GM12872 (cell line): Measurements from ENCODE around the gene TPD52L1.

Source experiments
- TF ChIP-seq, protein P1 (sequence below): IDR thresholded peaks from 3 replicates; pipeline ENCODE4 v1.5.1; 2011; ENCODE audit warnings: low read depth, mild to moderate bottlenecking, low read length, moderate library complexity; ENCODE audit not compliant: insufficient read depth

The TPD52L1 gene, protein sequence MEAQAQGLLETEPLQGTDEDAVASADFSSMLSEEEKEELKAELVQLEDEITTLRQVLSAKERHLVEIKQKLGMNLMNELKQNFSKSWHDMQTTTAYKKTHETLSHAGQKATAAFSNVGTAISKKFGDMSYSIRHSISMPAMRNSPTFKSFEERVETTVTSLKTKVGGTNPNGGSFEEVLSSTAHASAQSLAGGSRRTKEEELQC

DNA sequence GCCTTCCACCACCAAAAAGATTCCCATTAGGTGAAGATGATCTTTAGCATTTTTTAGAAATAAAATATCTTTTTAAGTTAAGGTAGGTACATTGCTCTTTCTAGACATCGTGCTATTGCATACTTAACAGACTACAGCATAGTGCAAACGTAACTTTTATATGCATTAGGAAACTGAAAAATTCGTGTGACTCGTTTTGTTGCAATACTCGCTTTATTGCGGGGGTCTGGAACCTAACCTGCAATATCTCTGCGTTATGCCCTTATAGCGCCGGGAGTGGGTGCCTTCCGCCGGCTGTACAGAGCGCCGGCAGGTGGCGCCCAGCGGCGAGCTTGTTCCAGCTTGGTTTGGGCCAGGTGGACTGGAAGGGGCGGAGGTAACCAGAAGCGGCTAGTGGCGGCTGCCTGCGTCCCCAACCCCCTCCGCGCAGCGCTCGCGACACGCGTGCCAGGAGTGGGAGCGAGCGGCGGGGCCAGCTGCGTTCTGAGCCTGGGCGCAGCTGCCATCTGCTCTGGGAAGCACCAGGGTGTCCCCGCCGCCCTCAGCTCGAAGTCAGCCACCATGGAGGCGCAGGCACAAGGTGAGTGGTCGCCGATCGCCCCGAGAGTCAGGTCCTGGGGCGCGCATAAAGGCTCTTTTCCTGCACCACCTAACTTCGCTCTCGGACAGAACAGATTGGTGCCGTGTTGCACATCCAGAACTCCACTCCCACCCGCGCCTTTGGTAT, at the start of gene TPD52L1:
TPD52L1 (plus strand) TSS at position 383 of the 727 bp plus-strand sequence; CDS start at position 562, 179 bp downstream.
- TF ChIP-seq, protein P1, sequence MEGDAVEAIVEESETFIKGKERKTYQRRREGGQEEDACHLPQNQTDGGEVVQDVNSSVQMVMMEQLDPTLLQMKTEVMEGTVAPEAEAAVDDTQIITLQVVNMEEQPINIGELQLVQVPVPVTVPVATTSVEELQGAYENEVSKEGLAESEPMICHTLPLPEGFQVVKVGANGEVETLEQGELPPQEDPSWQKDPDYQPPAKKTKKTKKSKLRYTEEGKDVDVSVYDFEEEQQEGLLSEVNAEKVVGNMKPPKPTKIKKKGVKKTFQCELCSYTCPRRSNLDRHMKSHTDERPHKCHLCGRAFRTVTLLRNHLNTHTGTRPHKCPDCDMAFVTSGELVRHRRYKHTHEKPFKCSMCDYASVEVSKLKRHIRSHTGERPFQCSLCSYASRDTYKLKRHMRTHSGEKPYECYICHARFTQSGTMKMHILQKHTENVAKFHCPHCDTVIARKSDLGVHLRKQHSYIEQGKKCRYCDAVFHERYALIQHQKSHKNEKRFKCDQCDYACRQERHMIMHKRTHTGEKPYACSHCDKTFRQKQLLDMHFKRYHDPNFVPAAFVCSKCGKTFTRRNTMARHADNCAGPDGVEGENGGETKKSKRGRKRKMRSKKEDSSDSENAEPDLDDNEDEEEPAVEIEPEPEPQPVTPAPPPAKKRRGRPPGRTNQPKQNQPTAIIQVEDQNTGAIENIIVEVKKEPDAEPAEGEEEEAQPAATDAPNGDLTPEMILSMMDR, result peak; percentile 90

DNA sequence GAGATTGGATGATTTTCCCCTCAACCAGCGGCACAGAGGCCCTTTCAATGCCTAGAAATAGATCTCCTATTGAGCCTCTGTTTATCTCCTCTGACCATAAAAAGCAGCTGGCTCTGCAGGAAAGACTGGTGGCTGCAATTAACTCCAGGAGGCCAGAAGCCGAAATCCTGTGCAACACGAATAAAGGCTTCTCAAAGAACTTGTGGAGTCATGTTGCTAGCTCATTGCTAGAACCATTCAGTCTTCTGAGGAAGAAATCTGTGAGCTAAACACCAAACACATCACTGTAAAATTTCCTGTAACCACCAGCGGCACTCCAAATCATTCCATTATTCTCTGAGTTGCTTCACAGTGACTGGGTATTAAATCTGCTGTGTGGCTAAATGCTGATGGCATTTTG, 49.1 kb upstream of the TPD52L1 start:
- TF ChIP-seq, protein P1, result no peak

DNA sequence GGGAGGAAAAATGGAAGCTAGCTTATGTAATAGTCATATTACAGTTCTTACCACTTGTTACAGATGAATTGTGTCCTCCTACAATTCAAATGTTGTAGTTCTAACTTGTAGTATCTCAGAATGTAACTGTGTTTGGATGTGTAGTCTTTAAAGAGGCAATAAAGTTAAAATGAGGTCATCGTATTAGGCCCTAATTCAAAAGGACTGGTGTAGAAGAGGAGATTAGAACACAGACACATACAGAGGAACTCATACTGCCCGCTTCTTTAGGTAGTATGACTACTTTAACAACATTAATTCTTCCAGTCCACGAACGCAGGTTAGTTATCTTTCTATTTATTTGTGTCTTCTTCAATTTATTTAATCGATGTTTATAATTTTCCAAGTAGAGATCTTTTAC, 46.5 kb upstream of the TPD52L1 start:
- TF ChIP-seq, protein P1, result no peak

DNA sequence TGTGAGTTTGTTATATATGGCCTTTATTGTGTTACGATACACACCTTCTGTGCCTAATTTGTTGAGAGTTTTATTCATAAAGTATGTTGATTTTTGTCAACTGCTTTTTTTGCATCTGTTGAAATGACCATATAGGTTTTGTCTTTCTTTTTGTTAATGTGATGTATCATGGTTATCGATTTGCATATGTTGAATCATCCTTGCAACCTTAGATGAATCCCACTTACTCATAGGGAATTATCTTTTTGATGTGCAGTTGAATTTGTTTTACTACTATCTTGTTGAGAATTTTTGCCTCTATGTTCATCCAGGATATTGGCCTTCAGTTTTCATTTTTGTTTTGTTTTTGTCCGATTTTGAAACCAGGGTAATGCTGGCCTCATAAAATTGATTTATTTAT, 45.7 kb upstream of the TPD52L1 start:
- TF ChIP-seq, protein P1, result no peak

DNA sequence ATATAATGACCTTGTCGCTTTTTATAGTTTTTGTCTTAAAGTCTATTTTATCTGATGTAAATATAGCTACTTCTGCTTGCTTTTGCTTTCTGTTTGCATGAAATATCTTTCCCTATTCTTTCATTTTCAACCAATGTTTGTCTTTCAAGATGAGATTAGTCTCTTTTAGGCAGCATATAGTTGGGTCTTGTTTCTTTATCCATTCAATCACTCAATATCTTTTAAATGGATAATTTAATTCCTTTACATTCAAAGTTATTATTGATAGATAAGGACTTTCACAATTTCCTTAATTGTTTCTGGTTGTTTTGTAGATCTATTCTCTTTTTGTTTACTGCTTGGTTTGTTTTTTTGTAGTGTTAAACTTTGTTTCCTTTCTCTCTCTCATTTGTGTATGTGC, 43.5 kb upstream of the TPD52L1 start:
- TF ChIP-seq, protein P1, result no peak

DNA sequence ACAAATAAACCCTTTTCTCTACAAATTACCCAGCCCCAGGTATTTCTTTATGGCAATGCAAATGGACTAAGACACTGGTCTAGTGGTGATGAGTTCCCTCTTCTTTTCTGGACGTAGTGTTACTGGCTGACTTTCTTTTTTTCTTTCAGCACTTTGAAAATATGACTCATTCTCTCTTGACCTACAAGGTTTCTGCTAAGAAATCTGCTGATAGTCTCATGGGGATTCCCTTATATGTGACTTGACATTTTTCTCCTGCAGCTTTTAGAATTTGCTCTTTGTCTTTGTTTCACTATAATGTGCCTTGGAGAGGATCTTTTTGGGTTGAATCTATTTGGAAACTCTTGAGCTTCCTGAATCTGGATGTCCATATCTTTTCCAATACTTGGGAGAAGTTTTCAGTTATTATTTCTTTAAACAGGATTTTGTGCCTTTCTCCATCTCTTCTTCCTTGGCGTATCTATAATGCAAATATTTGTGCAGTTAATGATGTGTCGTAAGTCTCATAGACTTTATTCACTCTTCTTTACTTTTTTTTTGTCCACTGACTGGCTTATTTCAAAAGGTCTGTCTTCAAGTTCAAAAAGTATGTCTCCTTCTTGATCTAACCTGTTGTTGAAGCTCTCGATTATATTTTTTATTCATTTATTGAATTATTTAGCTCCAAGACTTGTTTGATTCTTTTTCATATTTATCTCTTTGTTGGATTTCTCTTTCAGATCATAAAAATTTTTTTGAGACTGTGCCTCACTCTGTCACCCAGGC, 42.2 kb upstream of the TPD52L1 start:
- TF ChIP-seq, protein P1, result no peak

DNA sequence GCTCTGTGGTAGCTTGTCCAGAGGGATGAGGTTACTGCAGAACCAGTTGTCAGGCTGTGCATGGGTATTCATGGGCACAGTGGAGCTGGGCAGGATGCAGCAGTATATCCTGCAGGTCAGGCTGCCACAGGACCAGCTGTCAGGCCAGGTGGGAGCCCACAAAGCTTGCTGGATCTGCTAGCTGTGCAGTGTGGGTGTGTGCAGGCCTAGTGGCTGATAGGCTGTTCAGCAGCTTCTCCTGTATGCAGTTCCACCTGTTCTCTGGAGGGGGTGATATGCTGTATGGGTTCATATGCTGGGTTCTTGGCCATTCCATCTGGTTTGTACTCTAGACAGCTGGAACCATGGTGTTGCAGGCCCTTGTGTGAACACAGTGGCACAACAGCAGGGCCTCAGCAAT, 40.6 kb upstream of the TPD52L1 start:
- TF ChIP-seq, protein P1, result peak; percentile 24; the same call in 1 of the 3 replicates
